OCI-LY1 (cell line): ENCODE data around the gene FAM174A.
A peak's percentile ranks its signal among the peaks of the same experiment; 100 is the strongest.

ENCODE experiments used
- H2AFZ ChIP-seq: fragments of 200-600 bp; sonication (generic), shearing (Covaris generic); 2 replicates; pipeline ENCODE4 v1.6.0; 2014; ENCODE audit warnings: antibody characterized with exemption, mild to moderate bottlenecking, low read length
- H3F3A ChIP-seq: fragments of 200-600 bp; sonication (generic), shearing (Covaris generic); 2 replicates; pipeline ENCODE4 v1.6.0; 2014; ENCODE audit warnings: mild to moderate bottlenecking, antibody characterized with exemption, low read length, moderate library complexity; ENCODE audit not compliant: insufficient read depth
- H3K27ac ChIP-seq: fragments of 200-600 bp; sonication (generic); 2 replicates; pipeline ENCODE4 v1.5.1; 2014; ENCODE audit warnings: low read length, mixed run types, mild to moderate bottlenecking, low read depth; ENCODE audit not compliant: poor library complexity, severe bottlenecking
- H3K27me3 ChIP-seq: fragments of 200-600 bp; sonication (generic); 2 replicates; pipeline ENCODE4 v1.6.0; 2014; ENCODE audit warnings: antibody characterized with exemption, mild to moderate bottlenecking, low read length, moderate library complexity; ENCODE audit not compliant: insufficient read depth
- H3K36me3 ChIP-seq: fragments of 200-600 bp; sonication (generic); 2 replicates; pipeline ENCODE4 v1.6.1; 2014; ENCODE audit warnings: mild to moderate bottlenecking, antibody characterized with exemption, low read length, moderate library complexity, mixed read lengths; ENCODE audit not compliant: insufficient read depth
- H3K4me1 ChIP-seq: fragments of 200-600 bp; sonication (generic); 2 replicates; pipeline ENCODE4 v1.5.1; 2014; ENCODE audit warnings: mild to moderate bottlenecking, low read length, moderate library complexity; ENCODE audit not compliant: insufficient read depth, severe bottlenecking
- H3K4me2 ChIP-seq: fragments of 200-600 bp; sonication (generic), shearing (Covaris generic); 2 replicates; pipeline ENCODE4 v1.6.1; 2014; ENCODE audit warnings: low read length
- H3K4me3 ChIP-seq: fragments of 200-600 bp; sonication (generic); 2 replicates; pipeline ENCODE4 v1.5.1; 2014; ENCODE audit warnings: low read length, low read depth, mild to moderate bottlenecking, mixed read lengths; ENCODE audit not compliant: poor library complexity, severe bottlenecking
- H3K79me2 ChIP-seq: fragments of 200-600 bp; shearing (Covaris generic); 2 replicates; pipeline ENCODE4 v1.6.1; 2016; ENCODE audit warnings: mixed run types, low read length, mixed read lengths; ENCODE audit not compliant: insufficient read depth
- H3K9ac ChIP-seq: fragments of 200-600 bp; sonication (generic), shearing (Covaris generic); 2 replicates; pipeline ENCODE4 v1.6.1; 2014; ENCODE audit warnings: mild to moderate bottlenecking, low read length, mixed read lengths
- H3K9me2 ChIP-seq: fragments of 200-600 bp; sonication (generic), shearing (Covaris generic); 2 replicates; pipeline ENCODE4 v1.6.1; 2014; ENCODE audit warnings: low read depth, mild to moderate bottlenecking, low read length, mixed read lengths
- H3K9me3 ChIP-seq: fragments of 200-600 bp; shearing (Covaris generic); 2 replicates; pipeline ENCODE4 v1.6.1; 2014; ENCODE audit warnings: low read length, mixed read lengths
- H4K20me1 ChIP-seq: fragments of 200-600 bp; sonication (generic), shearing (Covaris generic); 2 replicates; pipeline ENCODE4 v1.6.0; 2016; ENCODE audit warnings: mild to moderate bottlenecking, low read length; ENCODE audit not compliant: insufficient read depth
- CTCF ChIP-seq: fragments of 200-600 bp; sonication (generic), shearing (Covaris generic); IDR thresholded peaks from 2 replicates; pipeline ENCODE4 v1.5.1; 2017; ENCODE audit warnings: mild to moderate bottlenecking, antibody characterized with exemption, low read length, moderate library complexity, mixed read lengths
- EZH2 ChIP-seq: fragments of 200-600 bp; sonication (generic), shearing (Covaris generic); IDR thresholded peaks from 2 replicates; pipeline ENCODE4 v1.8.0; 2017; ENCODE audit warnings: borderline replicate concordance, mixed run types, mild to moderate bottlenecking, antibody characterized with exemption, low read length, moderate library complexity, mixed read lengths

FAM174A gene

GRCh38 chr5:100520348-100520747 lies 14.8 kb upstream of the FAM174A start:
- no peaks in the 10 kb centered on the region for H3F3A ChIP-seq
- H3K4me2 ChIP-seq = no peak overlapping the region
- H3K9me3 ChIP-seq = peaks cover 3% of the 10 kb centered on the region; the same call in 1 of the 2 replicates
- no peak overlapping the region for H3K27ac ChIP-seq
- H3K4me1 ChIP-seq = peaks cover 20% of the 10 kb centered on the region
- H3K9me2 ChIP-seq = no peaks in the 10 kb centered on the region
- H3K27me3 ChIP-seq = no peaks in the 10 kb centered on the region
- no peak overlapping the region for H3K9ac ChIP-seq
- no peak overlapping the region for H2AFZ ChIP-seq
- no peak overlapping the region for H3K4me3 ChIP-seq
- H3K79me2 ChIP-seq = no peaks in the 10 kb centered on the region
- no peaks in the 10 kb centered on the region for H4K20me1 ChIP-seq
- H3K36me3 ChIP-seq = no peaks in the 10 kb centered on the region
- TF ChIP-seq CTCF = peak; percentile 35; the same call in 1 of the 2 replicates
- TF ChIP-seq EZH2 = no peak

DNA sequence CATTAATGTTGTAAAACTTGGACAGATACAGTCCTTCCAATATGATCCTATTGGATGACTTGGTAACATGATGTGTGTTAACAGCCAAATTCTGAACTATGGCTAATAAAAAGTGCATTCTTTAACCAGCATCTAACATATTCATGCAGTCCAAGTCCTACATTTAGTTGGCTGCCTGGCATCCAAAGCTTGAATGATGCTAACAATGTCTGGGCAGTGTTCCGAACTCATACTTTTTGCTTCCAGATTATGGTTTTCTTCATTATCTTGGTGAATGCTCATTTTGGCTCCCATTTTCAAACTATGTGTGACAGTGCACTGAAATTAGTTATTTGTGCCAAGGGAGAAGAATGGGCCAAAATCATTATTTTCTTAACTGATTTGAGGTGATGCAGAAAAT lies 2.8 kb downstream of the FAM174A start:
- Histone ChIP-seq H3K4me1 (peaks cover 25% of the 10 kb centered on the region), H2AFZ (no peak overlapping the region), H3K27me3 (no peaks in the 10 kb centered on the region), H3F3A (no peaks in the 10 kb centered on the region), H3K9me2 (no peaks in the 10 kb centered on the region), H3K79me2 (peaks cover 6% of the 10 kb centered on the region; the same call in 1 of the 2 replicates), H3K36me3 (no peaks in the 10 kb centered on the region), H3K4me2 (no peak overlapping the region), H3K4me3 (no peak overlapping the region), H4K20me1 (no peaks in the 10 kb centered on the region), H3K9me3 (no peaks in the 10 kb centered on the region), H3K27ac (no peak overlapping the region), H3K9ac (no peak overlapping the region)
- TF ChIP-seq CTCF = no peak
- TF ChIP-seq EZH2 = no peak

GRCh38 chr5:100539519-100539918 lies 4.3 kb downstream of the FAM174A start:
- no peak overlapping the region for H2AFZ ChIP-seq
- no peak overlapping the region for H3K9ac ChIP-seq
- no peak overlapping the region for H3K27ac ChIP-seq
- no peaks in the 10 kb centered on the region for H3K27me3 ChIP-seq
- H3K36me3 ChIP-seq = no peaks in the 10 kb centered on the region
- peaks cover 6% of the 10 kb centered on the region; the same call in 1 of the 2 replicates for H3K79me2 ChIP-seq
- peaks cover 19% of the 10 kb centered on the region for H3K4me1 ChIP-seq
- no peaks in the 10 kb centered on the region for H3K9me2 ChIP-seq
- no peaks in the 10 kb centered on the region for H4K20me1 ChIP-seq
- H3K9me3 ChIP-seq = no peaks in the 10 kb centered on the region
- H3K4me2 ChIP-seq = no peak overlapping the region
- no peak for TF ChIP-seq EZH2
- no peak for TF ChIP-seq CTCF
- no peaks in the 10 kb centered on the region for H3F3A ChIP-seq
- H3K4me3 ChIP-seq = no peak overlapping the region
